Neural cell (in vitro differentiated cells): ENCODE data around the gene PATZ1. TPM values are rescaled to one million over a fixed set of nuclear protein-coding genes. Genes with fewer than 3 reads are reported as not detected.

Experiments used
- H2AFZ ChIP-seq: fragments of 200-600, 300-800 bp; sonication (generic), shearing (Covaris generic); 2 replicates; pipeline ENCODE4 v1.6.0; 2014; ENCODE audit warnings: low read depth, mild to moderate bottlenecking, antibody characterized with exemption, low read length, moderate library complexity
- H3F3A ChIP-seq: fragments of 200-600 bp; shearing (Covaris generic); 2 replicates; pipeline ENCODE4 v1.6.1; 2016; ENCODE audit warnings: mild to moderate bottlenecking, moderate library complexity, mixed read lengths, antibody characterized with exemption, low read length; ENCODE audit not compliant: insufficient read depth, poor library complexity, severe bottlenecking
- H3K27ac ChIP-seq: fragments of 200-600, 300-800 bp; sonication (generic), shearing (Covaris generic); 2 replicates; pipeline ENCODE4 v1.5.1; 2014; ENCODE audit warnings: mild to moderate bottlenecking, low read length, moderate library complexity
- H3K27me3 ChIP-seq: fragments of 300-800, 200-600 bp; sonication (generic), shearing (Covaris generic); 2 replicates; pipeline ENCODE4 v1.6.0; 2014; ENCODE audit warnings: mild to moderate bottlenecking, low read depth, low read length, moderate library complexity; ENCODE audit not compliant: insufficient read depth
- H3K36me3 ChIP-seq: fragments of 300-800, 200-600 bp; sonication (generic), shearing (Covaris generic); 2 replicates; pipeline ENCODE4 v1.5.1; 2014; ENCODE audit warnings: mild to moderate bottlenecking, antibody characterized with exemption, low read length, moderate library complexity; ENCODE audit not compliant: insufficient read depth
- H3K4me2 ChIP-seq: fragments of 300-800, 200-600 bp; sonication (generic), shearing (Covaris generic); 2 replicates; pipeline ENCODE4 v1.6.0; 2014; ENCODE audit warnings: mild to moderate bottlenecking, low read length
- H3K4me3 ChIP-seq: fragments of 300-800, 200-600 bp; sonication (generic), shearing (Covaris generic); 2 replicates; pipeline ENCODE4 v1.5.1; 2014; ENCODE audit warnings: mild to moderate bottlenecking, low read length, moderate library complexity
- H3K79me2 ChIP-seq: fragments of 200-600 bp; shearing (Covaris generic); replicated peaks from 2 replicates; pipeline ENCODE4 v1.6.0; 2014; ENCODE audit warnings: mild to moderate bottlenecking, low read length, moderate library complexity; ENCODE audit not compliant: insufficient read depth
- H3K9ac ChIP-seq: fragments of 300-800, 200-600 bp; sonication (generic), shearing (Covaris generic); 2 replicates; pipeline ENCODE4 v1.6.1; 2016; ENCODE audit warnings: mild to moderate bottlenecking, low read length, mixed read lengths
- H3K9me2 ChIP-seq: fragments of 200-600 bp; shearing (Covaris generic); 2 replicates; pipeline ENCODE4 v1.6.1; 2016; ENCODE audit warnings: mild to moderate bottlenecking, low read length, mixed read lengths; ENCODE audit not compliant: insufficient read depth
- H3K9me3 ChIP-seq: fragments of 200-600, 300-800 bp; sonication (generic), shearing (Covaris generic); 2 replicates; pipeline ENCODE4 v1.6.1; 2016; ENCODE audit warnings: mild to moderate bottlenecking, mixed run types, low read length, moderate library complexity, mixed read lengths
- H4K20me1 ChIP-seq: fragments of 200-600 bp; shearing (Covaris generic); 2 replicates; pipeline ENCODE4 v1.6.1; 2016; ENCODE audit warnings: mild to moderate bottlenecking, mixed run types; ENCODE audit not compliant: insufficient read depth
- EP300 ChIP-seq: fragments of 450-650 bp; conservative IDR thresholded peaks from 2 replicates; pipeline ENCODE4 v1.6.1; 2014; ENCODE audit warnings: antibody characterized with exemption, mild to moderate bottlenecking, moderate library complexity; ENCODE audit not compliant: poor library complexity, severe bottlenecking
- EZH2 ChIP-seq: fragments of 200-600, 300-800 bp; shearing (Covaris generic), sonication (generic); IDR thresholded peaks from 2 replicates; pipeline ENCODE4 v1.6.1; 2014; ENCODE audit warnings: antibody characterized with exemption, low read length, borderline replicate concordance, mild to moderate bottlenecking; ENCODE audit not compliant: insufficient read depth, poor library complexity, severe bottlenecking
- MXI1 ChIP-seq: fragments of 450-650 bp; conservative IDR thresholded peaks from 2 replicates; pipeline ENCODE4 v1.6.1; 2014; ENCODE audit warnings: antibody characterized with exemption, mild to moderate bottlenecking; ENCODE audit not compliant: poor library complexity, severe bottlenecking
- POLR2AphosphoS5 ChIP-seq: IDR thresholded peaks from 2 replicates; pipeline ENCODE4 v1.6.1; 2012
- RAD21 ChIP-seq: fragments of 450-650 bp; conservative IDR thresholded peaks from 2 replicates; pipeline ENCODE4 v1.6.1; 2014; ENCODE audit warnings: antibody characterized with exemption, mild to moderate bottlenecking, moderate library complexity
- SMC3 ChIP-seq: fragments of 450-650 bp; conservative IDR thresholded peaks from 2 replicates; pipeline ENCODE4 v1.6.1; 2014; ENCODE audit warnings: antibody characterized with exemption, mild to moderate bottlenecking, moderate library complexity; ENCODE audit not compliant: poor library complexity
- TAF1 ChIP-seq: IDR thresholded peaks from 2 replicates; pipeline ENCODE4 v1.6.1; 2012; ENCODE audit warnings: low read depth
- polyA plus RNA-seq: library from polyadenylated mRNA; depleted of rRNA; stranded (reverse); fragments of >200 nt; gene quantifications from 2 replicates; pipeline ENCODE4 v1.2.3, GENCODE V29; 2014
- TF ChIP-seq, protein P1 (sequence below): IDR thresholded peaks from 2 replicates; pipeline ENCODE4 v1.6.1; 2012; ENCODE audit warnings: borderline replicate concordance
- TF ChIP-seq, protein P2 (sequence below): fragments of 450-650 bp; IDR thresholded peaks from 2 replicates; pipeline ENCODE4 v1.5.1; 2014; ENCODE audit warnings: antibody characterized with exemption, mild to moderate bottlenecking, moderate library complexity; ENCODE audit not compliant: poor library complexity, severe bottlenecking

PATZ1 gene
- polyA plus RNA-seq, 1 donor from 2014 or later: 33.5 TPM

DNA sequence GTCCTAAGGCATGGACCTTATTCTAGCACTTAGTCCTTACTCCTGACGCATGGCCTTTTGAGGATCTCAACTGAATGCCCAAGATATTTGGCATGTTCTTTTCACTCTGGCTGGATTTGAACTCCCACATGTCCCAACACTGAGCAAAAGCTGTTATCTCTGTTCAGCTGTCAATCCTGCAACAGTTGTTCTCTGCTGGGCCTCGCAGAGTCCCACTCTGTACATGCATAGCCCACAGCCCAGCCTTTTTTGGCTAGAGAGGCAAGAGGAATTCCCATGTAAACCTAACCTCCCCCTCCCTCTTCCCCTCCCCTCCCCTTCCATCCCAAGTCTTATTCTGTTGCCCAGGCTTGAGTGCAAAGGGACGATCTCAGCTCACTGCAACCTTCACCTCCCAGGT, 31.5 kb upstream of the PATZ1 start:
- Histone ChIP-seq H3K36me3 (no peaks in the 10 kb centered on the region), H3K27me3 (no peaks in the 10 kb centered on the region), H3K9ac (no peak overlapping the region), H2AFZ (no peak overlapping the region), H4K20me1 (no peaks in the 10 kb centered on the region), H3K9me3 (no peaks in the 10 kb centered on the region), H3F3A (no peaks in the 10 kb centered on the region), H3K79me2 (no peaks in the 10 kb centered on the region), H3K27ac (no peak overlapping the region), H3K4me2 (no peak overlapping the region), H3K9me2 (no peaks in the 10 kb centered on the region), H3K4me3 (no peak overlapping the region)
- TF ChIP-seq, protein P1, sequence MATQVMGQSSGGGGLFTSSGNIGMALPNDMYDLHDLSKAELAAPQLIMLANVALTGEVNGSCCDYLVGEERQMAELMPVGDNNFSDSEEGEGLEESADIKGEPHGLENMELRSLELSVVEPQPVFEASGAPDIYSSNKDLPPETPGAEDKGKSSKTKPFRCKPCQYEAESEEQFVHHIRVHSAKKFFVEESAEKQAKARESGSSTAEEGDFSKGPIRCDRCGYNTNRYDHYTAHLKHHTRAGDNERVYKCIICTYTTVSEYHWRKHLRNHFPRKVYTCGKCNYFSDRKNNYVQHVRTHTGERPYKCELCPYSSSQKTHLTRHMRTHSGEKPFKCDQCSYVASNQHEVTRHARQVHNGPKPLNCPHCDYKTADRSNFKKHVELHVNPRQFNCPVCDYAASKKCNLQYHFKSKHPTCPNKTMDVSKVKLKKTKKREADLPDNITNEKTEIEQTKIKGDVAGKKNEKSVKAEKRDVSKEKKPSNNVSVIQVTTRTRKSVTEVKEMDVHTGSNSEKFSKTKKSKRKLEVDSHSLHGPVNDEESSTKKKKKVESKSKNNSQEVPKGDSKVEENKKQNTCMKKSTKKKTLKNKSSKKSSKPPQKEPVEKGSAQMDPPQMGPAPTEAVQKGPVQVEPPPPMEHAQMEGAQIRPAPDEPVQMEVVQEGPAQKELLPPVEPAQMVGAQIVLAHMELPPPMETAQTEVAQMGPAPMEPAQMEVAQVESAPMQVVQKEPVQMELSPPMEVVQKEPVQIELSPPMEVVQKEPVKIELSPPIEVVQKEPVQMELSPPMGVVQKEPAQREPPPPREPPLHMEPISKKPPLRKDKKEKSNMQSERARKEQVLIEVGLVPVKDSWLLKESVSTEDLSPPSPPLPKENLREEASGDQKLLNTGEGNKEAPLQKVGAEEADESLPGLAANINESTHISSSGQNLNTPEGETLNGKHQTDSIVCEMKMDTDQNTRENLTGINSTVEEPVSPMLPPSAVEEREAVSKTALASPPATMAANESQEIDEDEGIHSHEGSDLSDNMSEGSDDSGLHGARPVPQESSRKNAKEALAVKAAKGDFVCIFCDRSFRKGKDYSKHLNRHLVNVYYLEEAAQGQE: no peak
- TF ChIP-seq TAF1 (no peak), MXI1 (no peak), EP300 (no peak), RAD21 (no peak), SMC3 (no peak), POLR2AphosphoS5 (no peak), EZH2 (no peak)
- TF ChIP-seq, protein P2, sequence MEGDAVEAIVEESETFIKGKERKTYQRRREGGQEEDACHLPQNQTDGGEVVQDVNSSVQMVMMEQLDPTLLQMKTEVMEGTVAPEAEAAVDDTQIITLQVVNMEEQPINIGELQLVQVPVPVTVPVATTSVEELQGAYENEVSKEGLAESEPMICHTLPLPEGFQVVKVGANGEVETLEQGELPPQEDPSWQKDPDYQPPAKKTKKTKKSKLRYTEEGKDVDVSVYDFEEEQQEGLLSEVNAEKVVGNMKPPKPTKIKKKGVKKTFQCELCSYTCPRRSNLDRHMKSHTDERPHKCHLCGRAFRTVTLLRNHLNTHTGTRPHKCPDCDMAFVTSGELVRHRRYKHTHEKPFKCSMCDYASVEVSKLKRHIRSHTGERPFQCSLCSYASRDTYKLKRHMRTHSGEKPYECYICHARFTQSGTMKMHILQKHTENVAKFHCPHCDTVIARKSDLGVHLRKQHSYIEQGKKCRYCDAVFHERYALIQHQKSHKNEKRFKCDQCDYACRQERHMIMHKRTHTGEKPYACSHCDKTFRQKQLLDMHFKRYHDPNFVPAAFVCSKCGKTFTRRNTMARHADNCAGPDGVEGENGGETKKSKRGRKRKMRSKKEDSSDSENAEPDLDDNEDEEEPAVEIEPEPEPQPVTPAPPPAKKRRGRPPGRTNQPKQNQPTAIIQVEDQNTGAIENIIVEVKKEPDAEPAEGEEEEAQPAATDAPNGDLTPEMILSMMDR: no peak

DNA sequence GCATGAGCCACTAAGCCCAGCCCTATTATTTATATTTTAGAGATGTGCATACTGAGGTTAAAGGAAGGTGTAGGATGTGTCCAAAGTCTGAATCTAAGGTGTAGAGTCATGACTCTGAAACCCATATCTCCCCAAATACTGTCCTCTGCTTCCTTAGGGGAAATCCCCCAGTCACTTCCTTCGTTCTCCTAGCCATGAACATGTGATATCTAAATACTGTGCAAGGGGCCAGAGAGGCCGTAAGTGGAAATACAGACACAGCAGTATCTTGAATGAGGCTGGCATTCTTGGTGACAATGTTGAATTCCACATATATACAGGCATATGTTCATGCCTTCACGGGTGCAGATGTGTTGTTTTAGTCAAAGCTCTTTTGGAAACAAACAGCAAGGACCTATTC, 21.3 kb upstream of the PATZ1 start:
- H3K79me2 ChIP-seq: no peaks in the 10 kb centered on the region

More for the DNA sequence above, 21.3 kb upstream of the PATZ1 start:
- H3K27ac ChIP-seq: no peak overlapping the region
- H3K9ac ChIP-seq: no peak overlapping the region
- no peaks in the 10 kb centered on the region for H4K20me1 ChIP-seq
- TF ChIP-seq EZH2 (no peak), EP300 (no peak), POLR2AphosphoS5 (no peak), MXI1 (no peak), SMC3 (no peak), TAF1 (no peak), RAD21 (no peak)
- TF ChIP-seq, protein P1: no peak
- TF ChIP-seq, protein P2: no peak
- H3K9me2 ChIP-seq: no peaks in the 10 kb centered on the region
- H3K4me2 ChIP-seq: no peak overlapping the region
- H3F3A ChIP-seq: no peaks in the 10 kb centered on the region
- H3K36me3 ChIP-seq: no peaks in the 10 kb centered on the region
- H2AFZ ChIP-seq: no peak overlapping the region
- no peaks in the 10 kb centered on the region for H3K27me3 ChIP-seq
- H3K9me3 ChIP-seq: no peaks in the 10 kb centered on the region
- no peak overlapping the region for H3K4me3 ChIP-seq
